ENCODE measurements around the gene SLC8A3.

GRCh38 chr14:70011708-70012107 is 177.0 kb downstream of the SLC8A3 start:
- TF ChIP-seq SUZ12 (IDR thresholded peaks at IDR 0.05; ENCODE audit: extremely low read depth, insufficient read depth, insufficient read length) (no peak), ZNF274 (IDR thresholded peaks at IDR 0.05; ENCODE audit: low read depth, low read length) (no peak)
